GOT3 (cell line): ENCODE data around the gene ANKRD28.

Experiments
- DNase-seq: peaks from one replicate; lab custom pipeline; 2025; ENCODE audit warnings: mixed read lengths; lab: John Stamatoyannopoulos, UW

ANKRD28 gene

DNA sequence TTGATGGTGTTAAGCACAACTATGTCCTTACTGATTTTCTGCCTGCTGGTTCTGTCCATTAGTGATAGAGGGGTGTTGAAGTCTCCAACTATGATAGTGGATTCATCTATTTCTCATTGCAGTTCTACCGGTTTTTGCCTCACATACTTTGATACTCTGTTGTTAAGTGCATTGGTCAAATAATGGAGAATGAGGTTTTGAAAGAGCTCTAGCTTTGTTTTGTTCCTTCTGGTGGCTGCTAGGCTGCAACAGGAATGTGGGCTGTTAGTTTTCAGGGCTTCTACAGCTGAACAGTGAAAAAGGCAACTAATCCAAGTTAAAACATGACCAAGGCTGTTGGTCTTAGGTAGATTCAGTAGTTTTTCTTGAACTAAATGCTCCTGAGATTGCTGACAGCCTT, 133.6 kb downstream of the ANKRD28 start:
- no peak for DNase-seq

DNA sequence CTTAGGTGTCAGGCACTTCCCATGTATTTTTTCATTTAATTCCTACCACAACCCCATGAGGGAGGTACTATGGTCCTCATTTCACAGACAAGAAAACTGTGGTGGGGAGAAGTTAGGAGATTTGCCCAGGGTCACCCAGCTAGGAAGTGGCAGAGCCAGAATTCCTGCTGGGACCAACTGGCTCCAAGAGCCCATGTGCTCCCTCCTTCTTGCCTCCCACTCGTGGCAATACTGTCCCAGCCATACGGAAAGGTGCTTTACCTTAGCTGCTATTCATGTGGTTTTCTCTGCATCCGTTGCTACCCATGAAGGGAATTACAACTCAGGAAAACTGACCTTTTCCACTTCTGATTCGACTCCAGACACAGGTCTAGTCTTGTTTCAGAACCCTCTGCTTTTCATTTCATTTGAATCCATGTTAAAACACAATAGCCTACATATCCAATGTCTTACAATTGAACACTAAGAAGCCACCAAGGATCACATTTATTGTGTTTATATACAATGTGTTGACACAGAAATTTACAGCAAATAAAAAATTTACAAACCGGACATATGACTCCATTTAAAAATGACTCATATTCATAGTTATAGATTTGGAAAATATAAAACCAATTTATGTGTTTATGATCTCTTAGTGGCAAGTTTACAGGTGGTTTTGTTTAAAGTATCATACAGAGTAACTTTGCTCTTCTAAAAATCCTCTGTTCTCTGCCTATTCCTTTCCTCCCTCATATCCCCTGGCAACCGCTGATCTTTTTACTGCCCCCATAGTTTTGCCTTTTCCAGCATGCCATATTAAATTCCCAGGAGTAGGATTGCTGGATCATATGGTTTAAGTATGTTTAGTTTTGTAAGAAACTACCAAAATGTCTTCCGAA, 137.5 kb downstream of the ANKRD28 start:
- no peak for DNase-seq

DNA sequence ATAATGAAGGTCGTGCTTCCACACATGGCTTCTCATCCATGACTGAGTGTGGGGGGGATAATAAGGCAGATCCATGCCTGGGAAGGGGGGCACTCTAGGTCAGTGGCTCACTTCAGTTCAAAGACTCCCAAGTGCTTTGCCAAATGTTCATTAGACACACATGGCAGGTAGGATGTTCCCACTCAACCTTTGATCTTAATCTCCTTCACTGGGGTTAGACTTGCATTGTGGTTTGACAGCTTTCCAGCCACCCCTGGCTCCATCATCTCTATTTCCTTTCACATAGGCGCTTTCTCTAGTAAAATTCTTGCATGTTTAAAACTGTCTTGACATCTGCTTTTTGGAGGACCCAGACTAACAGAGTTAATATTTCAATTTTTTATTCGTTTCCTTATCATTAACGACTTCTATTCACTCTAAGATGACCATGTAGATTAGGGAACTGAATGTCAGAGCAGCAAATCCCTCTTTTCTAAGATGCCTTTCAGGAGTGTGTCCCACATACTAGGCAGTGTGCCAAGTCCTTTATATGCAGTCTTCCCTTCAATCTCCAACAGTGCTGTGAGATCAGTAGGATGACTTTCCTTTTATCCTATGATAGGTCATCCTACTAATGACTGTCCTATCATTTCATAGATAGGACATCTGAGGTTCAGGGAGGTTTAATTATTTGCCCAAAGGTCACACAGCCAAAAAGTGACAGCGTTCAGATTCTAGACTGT, 138.4 kb downstream of the ANKRD28 start:
- DNase-seq: no peak

DNA sequence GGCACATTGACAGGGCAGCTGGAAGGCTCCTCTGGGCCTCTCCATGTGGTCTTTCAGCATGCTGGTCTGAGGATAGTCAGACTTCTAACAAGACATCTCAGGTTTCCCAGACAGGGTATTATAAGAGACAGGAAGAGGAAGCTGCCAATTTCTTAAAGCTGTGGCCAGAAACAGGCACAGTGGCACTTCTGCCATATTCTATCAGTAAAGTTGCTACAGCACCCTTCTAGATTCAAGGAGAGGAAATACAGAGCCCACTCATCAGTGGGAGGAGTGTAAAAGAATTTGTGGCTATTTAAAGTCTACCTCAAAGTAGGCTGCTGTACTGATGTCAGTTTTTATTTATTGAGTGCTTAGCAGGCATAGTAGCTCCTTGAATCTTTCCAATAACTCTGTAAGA, 140.8 kb downstream of the ANKRD28 start:
- no peak for DNase-seq

DNA sequence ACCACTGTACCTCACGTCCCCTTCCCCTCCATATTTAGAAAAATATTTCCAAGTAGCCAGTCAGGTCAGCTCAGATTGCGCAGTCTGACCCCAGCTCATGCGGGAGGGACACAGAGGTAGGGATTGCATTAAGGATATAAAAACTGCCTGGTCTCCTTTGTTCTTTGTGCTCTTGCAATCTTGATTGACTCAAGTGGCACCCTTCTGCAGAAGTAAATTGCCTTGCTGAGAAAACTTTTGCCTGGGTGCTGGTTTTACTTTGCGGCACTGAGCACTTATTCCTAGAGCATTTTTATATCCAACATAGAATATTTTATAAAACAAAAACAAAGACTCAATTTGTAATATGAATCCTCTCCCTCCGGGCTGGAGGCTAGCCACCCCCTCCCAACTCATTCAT, 141.4 kb downstream of the ANKRD28 start:
- no peak for DNase-seq

DNA sequence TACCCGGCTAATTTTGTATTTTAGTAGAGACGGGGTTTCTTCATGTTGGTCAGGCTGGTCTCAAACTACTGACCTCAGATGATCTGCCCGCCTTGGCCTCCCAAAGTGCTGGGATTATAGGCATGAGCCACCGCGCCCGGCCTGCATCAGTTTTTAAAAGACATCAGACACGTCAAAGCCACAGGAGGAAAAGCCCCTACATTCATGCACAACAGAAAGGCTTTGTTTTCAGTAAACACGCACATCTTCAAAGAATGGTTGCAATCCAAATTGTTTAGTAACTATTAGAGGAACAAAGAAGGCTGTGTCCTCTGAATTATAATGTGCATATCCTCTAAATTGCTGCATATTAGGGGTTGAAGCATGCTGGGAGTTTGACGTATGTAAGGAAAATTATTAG, 142.9 kb downstream of the ANKRD28 start:
- no peak for DNase-seq

DNA sequence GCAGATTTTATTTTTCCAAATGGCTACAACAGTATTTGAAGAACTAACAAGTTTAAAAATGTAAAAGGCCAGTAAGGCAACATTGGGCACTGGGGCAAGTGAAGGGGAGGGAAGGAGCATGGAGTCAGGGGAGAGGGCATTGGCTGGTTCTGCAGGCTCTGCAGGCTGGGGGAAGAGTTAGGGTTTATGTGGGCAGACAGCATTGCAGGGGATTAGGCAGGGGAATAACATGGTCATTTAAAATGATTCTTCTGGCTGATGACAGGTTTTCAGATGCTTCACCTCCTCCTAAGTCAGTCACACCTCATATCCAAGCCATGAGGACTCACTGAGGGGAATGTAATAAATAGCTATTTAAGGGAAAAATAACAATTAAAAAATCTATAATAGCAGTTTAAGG, 143.7 kb downstream of the ANKRD28 start:
- DNase-seq: no peak

DNA sequence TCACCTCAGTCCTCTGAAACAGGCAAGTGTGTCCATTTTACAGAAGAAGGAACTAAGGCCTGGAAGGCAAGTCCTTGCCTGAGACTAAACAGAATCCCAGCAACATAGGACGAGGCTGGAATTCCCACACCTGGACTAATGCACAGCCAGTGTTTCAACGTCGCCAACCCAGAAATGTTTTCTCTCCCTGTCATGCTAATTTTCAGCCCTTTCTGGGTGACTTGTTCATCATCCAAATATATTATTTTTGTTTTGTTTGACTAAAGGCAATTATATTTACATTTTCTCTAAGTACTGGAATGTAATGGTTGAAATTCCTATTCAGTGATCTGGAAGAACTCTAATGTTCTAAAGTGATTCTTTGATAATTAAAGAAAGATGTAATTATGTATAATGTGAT, 144.5 kb downstream of the ANKRD28 start:
- no peak for DNase-seq

DNA sequence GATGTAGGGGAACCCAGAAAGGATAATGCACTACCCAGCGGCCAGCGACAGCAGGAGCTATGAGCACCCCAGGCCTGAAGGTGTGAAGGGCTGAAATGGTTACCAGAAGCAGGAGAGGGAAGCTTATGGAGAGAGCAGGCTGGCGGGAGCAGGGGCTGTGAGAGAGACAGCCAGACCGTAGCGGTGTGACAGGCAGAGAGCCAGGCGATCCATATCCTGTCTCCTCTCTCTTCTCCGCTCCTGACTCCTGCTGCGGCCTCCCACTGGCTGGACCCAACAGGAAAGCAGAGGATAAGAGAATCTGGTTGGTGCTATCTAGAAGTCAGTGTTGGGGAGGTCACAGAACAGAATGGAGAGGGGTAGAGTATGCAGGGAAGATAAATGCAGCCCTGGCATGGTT, 146.4 kb downstream of the ANKRD28 start:
- DNase-seq: no peak

DNA sequence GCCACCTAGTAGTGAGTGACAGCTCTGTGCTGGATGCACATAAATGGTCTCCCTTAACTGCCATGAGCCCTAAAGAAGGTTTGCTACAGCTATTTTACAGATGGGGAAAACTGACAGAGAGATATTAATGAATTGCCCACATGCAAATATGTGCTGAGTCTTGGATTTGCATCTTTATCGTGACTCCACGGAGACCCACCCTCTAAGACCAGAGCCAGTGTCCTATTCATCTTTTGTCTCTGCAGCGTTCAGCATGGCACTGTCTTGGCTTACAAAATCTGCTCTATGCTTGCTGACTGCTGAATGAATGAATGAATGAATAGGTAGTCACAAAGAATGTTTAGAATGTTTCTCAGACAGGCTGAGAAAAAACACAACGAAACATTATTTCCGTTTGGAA, 147.9 kb downstream of the ANKRD28 start:
- DNase-seq: no peak

DNA sequence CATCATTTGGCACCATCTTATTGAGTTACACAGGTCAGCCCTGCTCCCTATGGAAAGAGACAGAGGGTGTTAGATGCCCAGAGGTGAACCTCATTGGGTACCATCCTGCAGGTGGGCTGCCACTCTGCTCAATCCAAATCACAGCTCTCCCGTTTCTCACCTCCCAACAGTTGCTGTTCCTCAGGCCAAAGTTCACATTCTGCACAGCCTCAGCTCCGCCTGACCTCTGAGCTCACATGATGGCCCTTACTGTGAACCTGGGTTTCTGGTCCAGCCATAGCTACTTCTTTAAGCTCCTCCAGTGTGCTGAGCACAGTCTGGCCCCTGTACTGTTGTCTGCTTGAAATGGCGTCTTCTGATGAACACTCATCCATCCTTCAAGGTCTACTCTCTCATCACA, 148.4 kb downstream of the ANKRD28 start:
- DNase-seq: no peak

DNA sequence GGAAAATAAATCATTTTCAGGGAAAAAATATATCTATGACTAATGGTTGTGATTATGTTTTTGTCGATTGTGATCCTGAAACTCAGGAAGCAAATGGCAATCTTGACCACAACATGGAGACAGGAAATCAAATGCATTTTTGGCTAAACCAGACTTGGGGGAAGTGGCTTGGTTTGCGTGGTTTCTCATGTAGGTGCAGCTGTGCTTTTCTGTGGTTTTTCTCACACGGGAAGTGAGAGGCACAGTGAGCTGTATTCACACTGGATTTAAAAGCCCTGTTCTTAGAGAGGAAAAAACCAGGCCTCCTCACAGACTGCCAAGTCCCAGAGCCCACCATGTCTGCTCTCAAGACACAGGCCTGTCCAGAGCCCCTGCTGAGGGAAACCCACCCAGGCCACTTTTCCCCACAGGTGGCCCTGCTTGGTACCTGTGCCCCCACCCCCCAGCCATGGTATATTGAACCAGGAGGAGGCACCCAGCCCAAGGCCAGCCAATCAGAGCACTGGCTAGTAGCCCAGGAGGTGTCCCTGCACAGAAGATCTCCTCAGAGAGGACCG, 150.1 kb downstream of the ANKRD28 start:
- no peak for DNase-seq

DNA sequence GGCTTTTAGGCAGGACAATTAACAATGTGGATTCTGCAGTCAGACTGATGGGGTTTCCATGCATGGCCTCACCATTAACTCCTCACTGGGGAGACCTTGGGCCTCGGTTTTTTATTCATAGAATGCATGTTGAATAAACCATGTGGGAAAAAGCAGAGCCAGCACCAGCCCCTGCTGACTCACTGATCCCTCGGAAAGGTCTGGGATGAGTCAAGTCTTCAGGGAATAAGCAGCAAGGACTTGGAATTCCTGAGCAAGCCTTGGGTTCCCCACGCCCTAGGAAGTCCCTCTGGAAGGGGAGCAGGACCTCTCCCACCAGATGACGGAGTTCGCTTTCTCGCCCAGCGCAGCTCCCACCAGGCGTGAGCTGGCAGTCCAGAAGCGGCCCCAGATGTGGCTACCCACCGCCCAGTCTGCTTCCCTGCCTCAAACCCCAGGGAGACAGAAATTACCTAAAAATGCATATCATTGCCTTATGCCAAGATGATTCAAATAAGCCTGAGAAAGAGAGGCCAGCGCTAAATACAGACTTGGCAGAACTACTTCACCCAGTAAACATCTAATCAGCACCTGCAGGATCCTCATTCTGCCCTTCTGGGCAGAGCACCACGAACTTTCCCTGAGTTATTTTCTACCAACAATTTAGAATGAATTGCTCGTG, 150.8 kb downstream of the ANKRD28 start:
- DNase-seq: peak; percentile 80

DNA sequence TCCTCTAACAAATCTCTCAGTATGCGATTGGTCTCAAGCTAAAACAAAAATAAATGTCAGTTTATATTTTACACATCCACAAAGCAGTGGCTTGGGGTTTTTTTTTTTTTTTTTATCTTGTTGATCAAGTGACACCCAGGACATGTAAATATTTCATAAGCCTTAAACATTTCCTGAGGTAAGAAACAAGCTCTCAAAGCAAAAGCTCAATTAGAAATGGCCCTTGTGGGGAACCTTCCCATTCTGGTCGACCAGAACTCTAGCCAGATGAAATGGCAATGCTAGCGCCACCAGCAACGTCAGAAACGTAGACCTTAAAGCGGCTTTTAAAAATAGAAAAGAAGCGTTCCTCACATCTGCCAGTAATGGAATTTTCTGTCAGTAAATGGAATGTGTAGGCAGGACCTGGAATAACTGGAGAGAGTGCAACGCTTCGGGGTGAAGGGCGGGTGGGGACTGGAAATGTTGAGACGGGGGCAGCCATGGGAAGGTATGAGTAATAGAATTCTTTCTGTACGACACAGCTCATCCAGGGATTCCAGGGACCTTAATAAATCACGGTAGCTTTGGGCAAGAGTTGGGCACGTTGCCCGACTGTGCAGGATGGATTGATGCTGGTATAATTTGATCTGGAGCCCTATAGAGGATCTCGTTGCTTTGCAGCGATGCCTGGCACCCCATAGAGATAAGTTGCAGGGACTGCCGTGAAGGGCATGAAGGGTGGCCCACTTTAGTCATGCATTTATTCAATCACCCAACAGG, 151.9 kb downstream of the ANKRD28 start:
- no peak for DNase-seq

DNA sequence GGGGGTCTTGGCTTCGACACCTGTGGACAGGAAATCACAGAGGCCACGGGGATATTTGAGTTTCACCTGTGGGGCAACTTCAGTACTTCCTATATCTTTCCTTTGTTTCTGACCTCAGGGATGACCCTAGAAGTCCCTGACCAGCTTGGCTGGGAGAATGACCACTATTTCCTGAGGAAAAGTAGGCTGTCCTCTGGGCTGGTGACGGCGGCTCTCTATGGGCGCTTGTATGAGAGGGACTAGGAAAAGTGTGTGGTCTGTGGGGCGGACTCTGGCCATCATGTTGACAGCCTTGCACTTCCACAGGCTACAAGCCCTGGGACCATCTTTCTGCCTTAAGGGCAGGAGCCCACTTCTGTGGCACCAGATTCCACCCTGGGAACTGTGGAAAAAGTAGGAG, 152.5 kb downstream of the ANKRD28 start:
- DNase-seq: no peak

DNA sequence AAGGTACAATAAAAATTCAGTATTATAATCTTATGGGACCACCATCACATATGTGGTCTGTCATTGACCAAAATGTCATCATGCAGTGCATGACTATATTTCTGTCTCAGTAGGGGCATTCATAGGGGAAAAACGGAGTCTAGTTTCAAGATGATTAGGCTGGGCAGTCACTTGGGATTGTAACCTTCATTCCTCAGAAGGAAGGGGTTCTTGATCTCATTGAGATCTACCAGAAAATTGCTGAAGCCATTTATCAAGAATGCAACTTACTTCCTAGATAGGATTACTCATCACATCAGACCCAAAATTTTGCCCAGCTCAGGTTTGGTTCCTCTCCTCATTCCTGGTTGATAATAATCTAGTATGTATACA, 158.9 kb downstream of the ANKRD28 start:
- no peak for DNase-seq

DNA sequence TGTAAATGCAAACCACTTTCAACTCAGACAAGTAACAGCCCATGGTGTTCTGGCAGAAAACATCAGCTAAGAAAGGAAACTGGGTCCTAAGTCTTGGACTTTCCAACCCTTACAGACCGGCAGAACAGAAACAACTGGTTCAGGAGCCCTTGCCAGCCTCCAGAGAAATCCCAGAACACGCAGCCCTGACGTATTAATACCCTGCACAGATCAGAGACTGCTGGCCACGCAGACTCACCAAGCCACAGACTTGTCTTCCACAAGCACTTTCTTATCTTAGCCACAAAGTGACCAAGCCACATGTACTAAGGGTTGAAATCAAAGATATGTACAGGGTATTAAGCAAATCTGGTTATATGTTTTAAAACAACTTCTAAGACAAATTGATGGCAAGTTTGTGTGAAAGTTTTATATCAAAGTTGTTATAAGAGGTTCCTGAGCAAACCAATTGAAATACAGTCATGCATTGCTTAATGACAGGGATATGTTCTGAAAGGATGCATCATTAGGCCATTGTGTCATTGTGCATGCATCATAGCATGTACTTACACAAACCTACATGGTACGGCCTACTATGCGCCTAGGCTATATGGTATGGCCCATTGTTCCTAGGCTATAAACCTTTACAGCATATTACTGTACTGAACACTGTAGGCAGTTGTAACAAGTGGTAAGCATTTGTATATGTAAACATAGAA, 159.4 kb downstream of the ANKRD28 start:
- no peak for DNase-seq

DNA sequence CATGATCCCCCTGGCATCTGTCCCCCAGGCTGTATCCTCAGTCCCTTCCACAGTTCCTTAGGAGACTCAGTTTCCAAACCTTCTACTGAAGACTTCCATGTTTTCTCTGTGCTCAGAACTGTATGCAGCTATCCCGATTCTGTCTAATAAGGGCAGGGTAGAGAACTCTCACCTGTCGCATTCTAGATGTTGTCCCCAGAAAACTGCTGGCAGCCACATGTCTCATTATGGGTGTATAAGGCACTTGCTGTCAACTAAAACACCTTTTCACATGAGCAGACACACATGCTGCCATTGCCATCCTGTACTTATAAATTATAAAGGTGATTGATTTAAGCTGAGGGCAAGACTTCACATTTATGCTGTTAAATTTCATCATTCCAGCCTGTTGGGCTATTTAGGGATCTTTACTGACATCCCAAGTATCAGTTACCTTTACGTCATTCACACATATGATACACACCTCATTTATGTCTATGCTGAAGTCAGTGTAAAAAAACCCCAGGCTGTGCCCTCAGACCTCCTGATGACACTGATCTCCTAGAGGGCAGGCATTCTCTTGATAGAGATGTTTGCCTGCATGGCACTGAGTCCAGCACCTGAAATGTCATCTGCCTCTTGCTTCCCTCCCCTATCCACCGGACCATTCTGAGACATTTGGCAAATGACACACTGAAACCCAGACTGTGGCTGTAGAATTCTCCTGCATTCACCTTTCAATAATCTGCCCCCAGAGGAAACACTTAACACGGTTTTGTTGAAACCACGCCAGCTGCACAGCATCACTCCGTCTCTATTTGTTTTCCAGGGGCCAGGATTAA, 160.4 kb downstream of the ANKRD28 start:
- DNase-seq: no peak

DNA sequence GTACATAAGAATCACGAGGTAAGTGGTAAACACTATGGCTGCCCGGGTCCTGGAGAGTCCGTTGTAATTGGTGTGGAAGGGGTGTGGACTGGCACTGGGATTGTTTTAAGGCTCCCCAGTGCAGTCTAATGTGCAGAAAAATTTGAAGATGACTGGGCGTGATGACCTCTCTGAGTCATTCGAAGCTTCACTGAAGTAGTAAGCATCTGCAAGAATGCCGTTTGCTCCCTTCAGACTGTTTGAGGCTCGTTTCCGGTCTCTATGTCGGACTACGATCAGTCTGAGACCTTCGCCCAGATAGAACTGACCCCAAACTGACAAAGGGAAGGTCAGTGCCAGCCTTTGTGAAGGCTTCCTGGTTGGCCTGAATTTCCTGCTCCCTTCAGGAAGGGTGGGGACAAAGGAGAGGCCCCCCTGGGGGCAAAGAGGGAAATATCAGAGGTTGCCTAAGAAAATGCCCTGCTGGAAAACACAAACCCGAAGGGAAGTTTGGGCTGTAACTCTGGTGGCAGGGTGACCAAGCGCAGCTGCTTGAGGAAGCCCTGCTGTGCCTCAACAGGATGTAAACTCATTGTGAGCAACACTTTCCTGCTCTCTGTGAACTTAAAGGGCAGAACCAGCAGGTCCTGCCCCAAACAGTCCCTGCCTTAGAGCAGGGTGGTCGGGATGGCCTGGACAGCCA, 161.6 kb downstream of the ANKRD28 start:
- DNase-seq: peak; percentile 23

DNA sequence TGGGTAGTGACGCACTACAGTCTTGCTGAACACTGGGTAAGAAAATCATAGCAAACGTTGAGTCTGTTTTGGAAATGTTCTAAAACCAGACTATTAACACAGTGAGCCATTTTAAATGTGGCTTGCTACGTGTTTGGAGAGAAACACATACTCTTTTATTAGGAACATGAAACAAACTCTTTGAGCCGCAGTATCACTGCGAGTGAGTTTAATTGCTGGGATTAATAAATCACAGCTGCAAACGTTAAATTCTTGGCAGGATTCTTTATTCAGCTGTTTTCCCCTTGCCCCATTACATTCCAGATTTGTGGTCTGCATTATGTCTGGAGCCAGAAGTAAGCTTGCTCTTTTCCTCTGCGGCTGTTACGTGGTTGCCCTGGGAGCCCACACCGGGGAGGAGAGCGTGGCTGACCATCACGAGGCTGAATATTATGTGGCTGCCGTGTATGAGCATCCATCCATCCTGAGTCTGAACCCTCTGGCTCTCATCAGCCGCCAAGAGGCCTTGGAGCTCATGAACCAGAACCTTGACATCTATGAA, 162.6 kb downstream of the ANKRD28 start:
- no peak for DNase-seq
